ENCODE measurements around the gene IFIT2. TPM values are rescaled to one million over a fixed set of nuclear protein-coding genes. Genes with fewer than 3 reads are reported as not detected.
"Not testable (repeated sequence)": the region's sequence is repeated elsewhere in the genome, so short reads cannot be mapped to it uniquely, and the experiment has no call there.

The IFIT2 gene, protein sequence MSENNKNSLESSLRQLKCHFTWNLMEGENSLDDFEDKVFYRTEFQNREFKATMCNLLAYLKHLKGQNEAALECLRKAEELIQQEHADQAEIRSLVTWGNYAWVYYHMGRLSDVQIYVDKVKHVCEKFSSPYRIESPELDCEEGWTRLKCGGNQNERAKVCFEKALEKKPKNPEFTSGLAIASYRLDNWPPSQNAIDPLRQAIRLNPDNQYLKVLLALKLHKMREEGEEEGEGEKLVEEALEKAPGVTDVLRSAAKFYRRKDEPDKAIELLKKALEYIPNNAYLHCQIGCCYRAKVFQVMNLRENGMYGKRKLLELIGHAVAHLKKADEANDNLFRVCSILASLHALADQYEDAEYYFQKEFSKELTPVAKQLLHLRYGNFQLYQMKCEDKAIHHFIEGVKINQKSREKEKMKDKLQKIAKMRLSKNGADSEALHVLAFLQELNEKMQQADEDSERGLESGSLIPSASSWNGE
- total RNA-seq (2013) = 50.8 TPM
- polyA plus RNA-seq (10 to 100 TPM in 2 of 3 donors, 1 to 10 TPM in 1; 9.7 to 25.2 (median 15.5) TPM), polyA minus RNA-seq (5.1 and 18.9 TPM in 2 replicates), total RNA-seq (18.3 to 1,445 (median 70.4) reads per million in 11 experiments)

DNA sequence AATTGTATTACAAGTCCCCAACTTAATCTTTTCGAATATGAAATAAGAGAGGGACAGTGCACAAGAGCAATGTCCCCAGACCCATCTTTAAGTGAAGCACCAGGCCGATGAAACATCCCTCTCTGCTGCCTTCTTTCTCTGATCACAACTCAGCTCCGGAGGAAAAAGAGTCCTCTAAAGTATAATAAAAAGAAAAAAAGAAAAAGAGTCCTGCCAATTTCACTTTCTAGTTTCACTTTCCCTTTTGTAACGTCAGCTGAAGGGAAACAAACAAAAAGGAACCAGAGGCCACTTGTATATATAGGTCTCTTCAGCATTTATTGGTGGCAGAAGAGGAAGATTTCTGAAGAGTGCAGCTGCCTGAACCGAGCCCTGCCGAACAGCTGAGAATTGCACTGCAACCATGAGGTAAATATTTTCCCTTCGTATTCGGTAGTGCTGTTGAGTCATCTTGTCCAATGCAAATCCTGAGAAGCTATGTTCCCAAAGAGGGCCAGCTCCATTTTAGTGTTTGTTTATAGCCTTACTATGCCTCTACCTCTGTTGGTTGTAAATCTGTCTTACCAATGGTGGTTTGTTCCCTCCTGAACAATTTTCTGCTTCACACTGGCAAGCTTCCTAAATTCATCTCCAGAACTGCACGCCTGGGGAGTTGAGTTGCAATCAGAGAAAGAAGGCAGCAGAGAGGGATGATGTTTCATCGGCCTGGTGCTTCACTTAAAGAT, at the start of gene IFIT2:
TSS of gene IFIT2 (plus strand) at position 326 of the 725 bp plus-strand sequence. CDS start at position 404, 78 bp downstream.
- H4K20me1 ChIP-seq (ENCODE audit: insufficient read depth, low read length) = peaks cover 26% of the 10 kb centered on the region
- peaks cover 20 to 22% of the 10 kb centered on the region in 2 donors for H3K36me3 Mint-ChIP-seq
- peak within 1 kb of the TSS; percentile 80 for H3K4me2 ChIP-seq (replicated peaks; ENCODE audit: extremely low read depth, low read length, poor library complexity, severe bottlenecking)
- peaks cover 49% of the 10 kb centered on the region for H3K4me1 Mint-ChIP-seq
- peaks cover 48 to 52% of the 10 kb centered on the region in 2 donors for H3K4me1 ChIP-seq (ENCODE audit: control insufficient read depth in 1 of 2, insufficient read depth in 2 of 2, low read length in 2 of 2)
- peaks cover 12 to 15% of the 10 kb centered on the region in 2 donors for H3K36me3 ChIP-seq (replicated peaks in 1 of 2; ENCODE audit: control insufficient read depth in 1 of 2, insufficient read depth in 2 of 2, low read length in 2 of 2)
- H3K4me3 ChIP-seq (replicated peaks in 1 of 3; ENCODE audit: low read depth in 2 of 3, low read length in 3 of 3) = peak within 1 kb of the TSS; percentile 60 to 95 (median 84)
- DNase-seq = peak; percentile 68 to 80 (median 77)
- H3K27me3 Mint-ChIP-seq (ENCODE audit: low read depth in 3 of 3) = peaks cover 0 to 3% (median 0%) of the 10 kb centered on the region in 3 donors
- TF ChIP-seq, protein P1, sequence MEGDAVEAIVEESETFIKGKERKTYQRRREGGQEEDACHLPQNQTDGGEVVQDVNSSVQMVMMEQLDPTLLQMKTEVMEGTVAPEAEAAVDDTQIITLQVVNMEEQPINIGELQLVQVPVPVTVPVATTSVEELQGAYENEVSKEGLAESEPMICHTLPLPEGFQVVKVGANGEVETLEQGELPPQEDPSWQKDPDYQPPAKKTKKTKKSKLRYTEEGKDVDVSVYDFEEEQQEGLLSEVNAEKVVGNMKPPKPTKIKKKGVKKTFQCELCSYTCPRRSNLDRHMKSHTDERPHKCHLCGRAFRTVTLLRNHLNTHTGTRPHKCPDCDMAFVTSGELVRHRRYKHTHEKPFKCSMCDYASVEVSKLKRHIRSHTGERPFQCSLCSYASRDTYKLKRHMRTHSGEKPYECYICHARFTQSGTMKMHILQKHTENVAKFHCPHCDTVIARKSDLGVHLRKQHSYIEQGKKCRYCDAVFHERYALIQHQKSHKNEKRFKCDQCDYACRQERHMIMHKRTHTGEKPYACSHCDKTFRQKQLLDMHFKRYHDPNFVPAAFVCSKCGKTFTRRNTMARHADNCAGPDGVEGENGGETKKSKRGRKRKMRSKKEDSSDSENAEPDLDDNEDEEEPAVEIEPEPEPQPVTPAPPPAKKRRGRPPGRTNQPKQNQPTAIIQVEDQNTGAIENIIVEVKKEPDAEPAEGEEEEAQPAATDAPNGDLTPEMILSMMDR (IDR thresholded peaks at IDR 0.05) = no peak
- H3K9me3 Mint-ChIP-seq = peaks cover 0 to 1% (median 0%) of the 10 kb centered on the region in 7 donors
- peak within 1 kb of the TSS; percentile 79 for H3K9ac ChIP-seq (ENCODE audit: insufficient read depth, low read length, poor library complexity, severe bottlenecking)
- H3K4me3 Mint-ChIP-seq = peak within 1 kb of the TSS; percentile 82 to 95
- H3K79me2 ChIP-seq (ENCODE audit: insufficient read depth, low read length) = peaks cover 15% of the 10 kb centered on the region
- H3K27me3 ChIP-seq (ENCODE audit: control insufficient read depth in 2 of 2, insufficient read depth in 2 of 2, low read length in 2 of 2) = no peaks in the 10 kb centered on the region
- H3K27ac ChIP-seq (ENCODE audit: low read depth in 1 of 2, low read length in 2 of 2) = peak within 1 kb of the TSS; percentile 69 to 97
- intact Hi-C loops (cut with micrococcal nuclease) = loop anchor here in 1 of 2 donors (5.0 to 10.0 kb wide), 2 partner anchors 45 to 113 kb away; partner anchors contain the start of gene IFIT5
- peak within 1 kb of the TSS; percentile 94 to 99 (median 97) for H3K27ac Mint-ChIP-seq
- H2AFZ ChIP-seq (ENCODE audit: insufficient read depth, low read depth, low read length, poor library complexity, severe bottlenecking) = peak within 1 kb of the TSS; percentile 68
- no peaks in the 10 kb centered on the region for H3K9me3 ChIP-seq (replicated peaks in 1 of 2; ENCODE audit: control insufficient read depth in 1 of 2, insufficient read depth in 1 of 2, low read length in 2 of 2)
- WGBS (ENCODE audit: insufficient coverage) = 0% methylated on average over 4 of the region's 10 CpGs

DNA sequence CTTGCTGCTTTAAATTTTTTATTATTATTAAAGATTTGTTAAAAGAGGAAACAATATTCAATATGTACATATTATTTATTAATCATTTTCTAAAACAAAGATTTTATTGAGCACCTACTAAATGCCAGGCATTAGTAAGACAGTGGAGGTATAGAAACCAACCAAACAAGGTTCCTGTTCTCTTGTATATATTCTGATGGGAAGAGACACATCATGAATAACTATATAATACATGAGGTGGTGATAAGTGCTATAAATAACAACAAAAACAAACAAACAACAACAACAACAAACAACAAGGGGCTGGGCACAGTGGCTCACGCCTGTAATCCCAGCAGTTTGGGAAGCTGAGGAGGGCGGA, 49.6 kb upstream of the IFIT2 start:
- Mint-ChIP-seq H3K9me3 (peaks cover 5 to 13% (median 7%) of the 10 kb centered on the region in 7 donors), H3K4me1 (peaks cover 51% of the 10 kb centered on the region), H3K27me3 (ENCODE audit: low read depth in 3 of 3) (no peaks in the 10 kb centered on the region), H3K4me3 (peak overlapping the region in 1 of 2 donors; percentile 87), H3K36me3 (peaks cover 0 to 4% of the 10 kb centered on the region in 2 donors), H3K27ac (peak overlapping the region in 4 of 7 donors; percentile 23 to 78 (median 70))
- Histone ChIP-seq H3K4me1 (ENCODE audit: control insufficient read depth in 1 of 2, insufficient read depth in 2 of 2, low read length in 2 of 2) (peaks cover 58 to 73% of the 10 kb centered on the region in 2 donors), H3K9me3 (replicated peaks in 1 of 2; ENCODE audit: control insufficient read depth in 1 of 2, insufficient read depth in 1 of 2, low read length in 2 of 2) (peaks cover 0 to 13% of the 10 kb centered on the region in 2 donors), H3K9ac (ENCODE audit: insufficient read depth, low read length, poor library complexity, severe bottlenecking) (no peak overlapping the region), H3K79me2 (ENCODE audit: insufficient read depth, low read length) (peaks cover 17% of the 10 kb centered on the region), H3K27me3 (ENCODE audit: control insufficient read depth in 2 of 2, insufficient read depth in 2 of 2, low read length in 2 of 2) (no peaks in the 10 kb centered on the region), H4K20me1 (ENCODE audit: insufficient read depth, low read length) (no peaks in the 10 kb centered on the region), H3K4me3 (replicated peaks in 1 of 3; ENCODE audit: low read depth in 2 of 3, low read length in 3 of 3) (peak overlapping the region; percentile 56 to 91 (median 62)), H3K36me3 (replicated peaks in 1 of 2; ENCODE audit: control insufficient read depth in 1 of 2, insufficient read depth in 2 of 2, low read length in 2 of 2) (no peaks in the 10 kb centered on the region), H2AFZ (ENCODE audit: insufficient read depth, low read depth, low read length, poor library complexity, severe bottlenecking) (peak overlapping the region; percentile 94), H3K27ac (ENCODE audit: low read depth in 1 of 2, low read length in 2 of 2) (peak overlapping the region; percentile 44 to 46), H3K4me2 (replicated peaks; ENCODE audit: extremely low read depth, low read length, poor library complexity, severe bottlenecking) (peak overlapping the region; percentile 91)
- intact Hi-C loops (cut with micrococcal nuclease) = no loop called here
- no peak for DNase-seq
- TF ChIP-seq, protein P1 (IDR thresholded peaks at IDR 0.05) = no peak
- WGBS (ENCODE audit: insufficient coverage) = no CpG with 5 or more reads among the region's 2 CpGs

DNA sequence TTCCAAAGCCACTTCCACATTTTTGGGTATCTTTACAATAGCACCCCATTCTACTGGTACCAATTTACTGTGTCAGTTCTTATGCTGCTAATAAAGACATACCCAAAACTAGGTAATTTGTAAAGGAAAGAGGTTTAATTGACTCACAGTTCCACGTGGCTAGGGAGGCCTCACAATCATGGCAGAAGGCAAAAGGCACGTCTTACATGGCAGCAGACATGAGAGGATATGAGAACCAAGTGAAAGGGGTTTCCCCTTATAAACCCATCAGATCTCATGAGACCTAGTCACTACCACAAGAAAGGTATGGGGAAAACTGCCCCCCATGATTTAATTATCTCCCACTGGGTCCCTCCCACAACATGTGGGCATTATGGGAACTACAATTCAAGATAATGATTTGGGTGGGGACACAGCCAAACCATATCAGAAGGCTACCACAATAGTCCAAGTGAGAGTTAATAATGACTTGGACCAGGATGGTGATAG, 46.7 kb upstream of the IFIT2 start:
- Histone ChIP-seq H3K4me2 (replicated peaks; ENCODE audit: extremely low read depth, low read length, poor library complexity, severe bottlenecking) (peak overlapping the region; percentile 56), H3K9me3 (replicated peaks in 1 of 2; ENCODE audit: control insufficient read depth in 1 of 2, insufficient read depth in 1 of 2, low read length in 2 of 2) (peaks cover 0 to 13% of the 10 kb centered on the region in 2 donors), H3K27ac (ENCODE audit: low read depth in 1 of 2, low read length in 2 of 2) (peak overlapping the region in 1 of 2 donors; percentile 87), H3K79me2 (ENCODE audit: insufficient read depth, low read length) (peaks cover 16% of the 10 kb centered on the region), H3K4me3 (replicated peaks in 1 of 3; ENCODE audit: low read depth in 2 of 3, low read length in 3 of 3) (peak overlapping the region in 1 of 3 experiments; percentile 42), H3K4me1 (ENCODE audit: control insufficient read depth in 1 of 2, insufficient read depth in 2 of 2, low read length in 2 of 2) (peaks cover 49 to 66% of the 10 kb centered on the region in 2 donors)
- not testable (repeated sequence) for H3K27me3 Mint-ChIP-seq (ENCODE audit: low read depth in 3 of 3); H2AFZ ChIP-seq (ENCODE audit: insufficient read depth, low read depth, low read length, poor library complexity, severe bottlenecking); H4K20me1 ChIP-seq (ENCODE audit: insufficient read depth, low read length); H3K4me3 Mint-ChIP-seq; H3K9ac ChIP-seq (ENCODE audit: insufficient read depth, low read length, poor library complexity, severe bottlenecking); H3K36me3 ChIP-seq (replicated peaks in 1 of 2; ENCODE audit: control insufficient read depth in 1 of 2, insufficient read depth in 2 of 2, low read length in 2 of 2); H3K27me3 ChIP-seq (ENCODE audit: control insufficient read depth in 2 of 2, insufficient read depth in 2 of 2, low read length in 2 of 2); DNase-seq; H3K36me3 Mint-ChIP-seq
- Mint-ChIP-seq H3K9me3 (peaks cover 5 to 13% (median 7%) of the 10 kb centered on the region in 7 donors), H3K27ac (peak overlapping the region; percentile 95 to 99 (median 97)), H3K4me1 (peaks cover 47% of the 10 kb centered on the region)
- WGBS (ENCODE audit: insufficient coverage) = no CpG with 5 or more reads among the region's 2 CpGs
- intact Hi-C loops (cut with micrococcal nuclease) = loop anchor here in 1 of 2 donors (5.0 kb wide), 1 partner anchor 47 kb away; the partner anchor contains the start of gene IFIT2

All from CD14-positive monocyte (primary cell).